Small intestine (tissue), 7 donors: Measurements from ENCODE around the gene PHF20. TPM values are rescaled to one million over a fixed set of nuclear protein-coding genes. Genes with fewer than 3 reads are reported as not detected.

Experiments
- DNase-seq, 2 donors: peaks; one replicate each; pipeline versions ENCODE4 v3.0.0 to v3.0.0-alpha.2; 2013
- FAIRE-seq: peaks from 2 replicates; lab custom pipeline; 2012; peaks lifted over from hg19 to GRCh38; lab: Jason Lieb, UNC
- H3K27ac ChIP-seq, 3 donors: one replicate each; pipeline ENCODE4 v1.5.1; 2013; ENCODE audit warnings: low read length in 2 of 3, mild to moderate bottlenecking in 2 of 3, control low read depth in 1 of 3, inconsistent platforms in 1 of 3, low read depth in 1 of 3, moderate library complexity in 1 of 3
- H3K27me3 ChIP-seq, 3 donors: one replicate each; pipeline ENCODE4 v1.6.1; 2013; ENCODE audit warnings: low read length in 3 of 3, inconsistent platforms in 1 of 3; ENCODE audit not compliant: control insufficient read depth in 3 of 3, insufficient read depth in 3 of 3
- H3K36me3 ChIP-seq, 3 donors: one replicate each; pipeline ENCODE4 v1.6.1; 2013; ENCODE audit warnings: low read length in 3 of 3, inconsistent platforms in 1 of 3, low read depth in 1 of 3, mild to moderate bottlenecking in 1 of 3, moderate library complexity in 1 of 3; ENCODE audit not compliant: control insufficient read depth in 3 of 3, insufficient read depth in 2 of 3
- H3K4me1 ChIP-seq, 3 donors: one replicate each; pipeline ENCODE4 v1.6.1; 2013; ENCODE audit warnings: low read length in 2 of 3, inconsistent platforms in 1 of 3, low read depth in 1 of 3, mild to moderate bottlenecking in 1 of 3, moderate library complexity in 1 of 3; ENCODE audit not compliant: control insufficient read depth in 3 of 3, insufficient read depth in 2 of 3
- H3K4me3 ChIP-seq, 3 donors: one replicate each; pipeline ENCODE4 v1.5.1; 2013; ENCODE audit warnings: low read length in 3 of 3, control low read depth in 1 of 3, inconsistent platforms in 1 of 3, low read depth in 1 of 3, mild to moderate bottlenecking in 1 of 3, moderate library complexity in 1 of 3
- H3K9me3 ChIP-seq, 2 donors: one replicate each; pipeline ENCODE4 v1.6.1; 2013; ENCODE audit warnings: low read depth in 1 of 2, low read length in 1 of 2; ENCODE audit not compliant: control insufficient read depth in 2 of 2, insufficient read depth in 1 of 2
- WGBS, 3 donors: extraction: QIAGEN DNeasy Blood & Tissue Kit; methylation state at CpG; one replicate each; pipeline ENCODE4 v1.1.7; 2013; 5-methylcytosine and 5-hydroxymethylcytosine counted together
- polyA plus RNA-seq, 4 donors: library from polyadenylated mRNA; stranded (reverse) in 3 of 4; unstranded in 1 of 4; fragments of 200-250 nt in 3 of 4; fragments of 120-200 nt in 1 of 4; gene quantifications; one replicate each; pipeline versions ENCODE4 v1.2.1 to v1.2.3, GENCODE V29; 2013
- donor health status: healthy with polysubstance abuse.
- donor health status: control.
- donor health status: control.
- donor health status: Bipolar disorder and iron deficiency.
- donor health status: healthy.

PHF20 gene
- polyA plus RNA-seq, 4 donors: 9.6 to 23.1 (median 14.9) TPM

- H3K36me3 ChIP-seq: peaks cover 0 to 8% (median 0%) of the 10 kb centered on the region in 3 donors
- no peaks in the 10 kb centered on the region for H3K9me3 ChIP-seq
- H3K27ac ChIP-seq: no peak overlapping the region
- DNase-seq: no peak
- H3K4me3 ChIP-seq: no peak overlapping the region
- WGBS, 3 donors: 96 to 99% (median 97%) methylated on average over 4 of the region's 4 CpGs
- no peaks in the 10 kb centered on the region for H3K27me3 ChIP-seq
- no peak for FAIRE-seq
- H3K4me1 ChIP-seq: no peaks in the 10 kb centered on the region
Measured at GRCh38 chr20:35828916-35829315, 57.1 kb downstream of the PHF20 start.

GRCh38 chr20:35830264-35830663 is 58.4 kb downstream of the PHF20 start:
- H3K9me3 ChIP-seq: no peaks in the 10 kb centered on the region
- no peak overlapping the region for H3K27ac ChIP-seq
- peaks cover 0 to 8% (median 0%) of the 10 kb centered on the region in 3 donors for H3K36me3 ChIP-seq
- H3K4me3 ChIP-seq: no peak overlapping the region
- no peaks in the 10 kb centered on the region for H3K27me3 ChIP-seq
- no peak for DNase-seq
- H3K4me1 ChIP-seq: peaks cover 0 to 3% (median 2%) of the 10 kb centered on the region in 3 donors
- no peak for FAIRE-seq

GRCh38 chr20:35831029-35831428 is 59.2 kb downstream of the PHF20 start:
- no peak for FAIRE-seq
- no peak for DNase-seq
- Histone ChIP-seq H3K4me3 (no peak overlapping the region), H3K27ac (no peak overlapping the region), H3K27me3 (no peaks in the 10 kb centered on the region), H3K9me3 (no peaks in the 10 kb centered on the region), H3K4me1 (peaks cover 0 to 3% (median 2%) of the 10 kb centered on the region in 3 donors), H3K36me3 (peaks cover 0 to 5% (median 0%) of the 10 kb centered on the region in 3 donors)
- 89 to 100% (median 94%) methylated on average over 1 of the region's 1 CpG for WGBS, 3 donors

GRCh38 chr20:35831971-35832370 is 60.2 kb downstream of the PHF20 start:
- Histone ChIP-seq H3K4me1 (peaks cover 0 to 3% (median 2%) of the 10 kb centered on the region in 3 donors), H3K4me3 (no peak overlapping the region), H3K9me3 (no peaks in the 10 kb centered on the region), H3K36me3 (peaks cover 0 to 3% (median 0%) of the 10 kb centered on the region in 3 donors), H3K27ac (no peak overlapping the region), H3K27me3 (no peaks in the 10 kb centered on the region)
- no peak for DNase-seq
- FAIRE-seq: no peak
- 89 to 97% (median 96%) methylated on average over 2 of the region's 2 CpGs for WGBS, 3 donors

GRCh38 chr20:35833241-35833640 is 61.4 kb downstream of the PHF20 start:
- Histone ChIP-seq H3K36me3 (no peaks in the 10 kb centered on the region), H3K9me3 (no peaks in the 10 kb centered on the region), H3K4me3 (no peak overlapping the region), H3K27me3 (no peaks in the 10 kb centered on the region), H3K27ac (no peak overlapping the region), H3K4me1 (peaks cover 0 to 3% (median 2%) of the 10 kb centered on the region in 3 donors)
- WGBS, 3 donors: 92 to 95% (median 95%) methylated on average over 1 of the region's 1 CpG
- no peak for FAIRE-seq
- no peak for DNase-seq

- Histone ChIP-seq H3K4me1 (peaks cover 0 to 3% (median 2%) of the 10 kb centered on the region in 3 donors), H3K9me3 (peaks cover 0 to 7% of the 10 kb centered on the region in 2 donors), H3K36me3 (peaks cover 0 to 5% (median 3%) of the 10 kb centered on the region in 3 donors), H3K4me3 (no peak overlapping the region), H3K27ac (no peak overlapping the region), H3K27me3 (no peaks in the 10 kb centered on the region)
- 85 to 95% (median 92%) methylated on average over 6 of the region's 6 CpGs for WGBS, 3 donors
- no peak for FAIRE-seq
- no peak for DNase-seq
Measured at GRCh38 chr20:35837577-35838195, 65.9 kb downstream of the PHF20 start.

- DNase-seq (no peak), FAIRE-seq (no peak)
- Histone ChIP-seq H3K9me3 (peaks cover 0 to 13% of the 10 kb centered on the region in 2 donors), H3K4me1 (peaks cover 0 to 3% (median 2%) of the 10 kb centered on the region in 3 donors), H3K4me3 (no peak overlapping the region), H3K27ac (no peak overlapping the region), H3K27me3 (no peaks in the 10 kb centered on the region), H3K36me3 (peaks cover 0 to 10% (median 7%) of the 10 kb centered on the region in 3 donors)
- WGBS, 3 donors: 88 to 97% (median 95%) methylated on average over 4 of the region's 4 CpGs
Measured at GRCh38 chr20:35838205-35838604, 66.4 kb downstream of the PHF20 start.

GRCh38 chr20:35839904-35840303 is 68.1 kb downstream of the PHF20 start:
- DNase-seq: no peak
- WGBS, 3 donors: 87 to 91% (median 88%) methylated on average over 1 of the region's 1 CpG
- Histone ChIP-seq H3K4me3 (no peak overlapping the region), H3K4me1 (no peaks in the 10 kb centered on the region), H3K36me3 (peaks cover 0 to 23% (median 7%) of the 10 kb centered on the region in 3 donors), H3K27me3 (no peaks in the 10 kb centered on the region), H3K27ac (no peak overlapping the region), H3K9me3 (peaks cover 0 to 25% of the 10 kb centered on the region in 2 donors)
- FAIRE-seq: no peak
